Neural cell (in vitro differentiated cells): Measurements from ENCODE around the gene LRRIQ4. TPM values are rescaled to one million over a fixed set of nuclear protein-coding genes. Genes with fewer than 3 reads are reported as not detected.

Experiments used
- H2AFZ ChIP-seq: fragments of 200-600, 300-800 bp; sonication (generic), shearing (Covaris generic); 2 replicates; pipeline ENCODE4 v1.6.0; 2014; ENCODE audit warnings: low read depth, mild to moderate bottlenecking, antibody characterized with exemption, low read length, moderate library complexity
- H3F3A ChIP-seq: fragments of 200-600 bp; shearing (Covaris generic); 2 replicates; pipeline ENCODE4 v1.6.1; 2016; ENCODE audit warnings: mild to moderate bottlenecking, moderate library complexity, mixed read lengths, antibody characterized with exemption, low read length; ENCODE audit not compliant: insufficient read depth, poor library complexity, severe bottlenecking
- H3K27ac ChIP-seq: fragments of 200-600, 300-800 bp; sonication (generic), shearing (Covaris generic); 2 replicates; pipeline ENCODE4 v1.5.1; 2014; ENCODE audit warnings: mild to moderate bottlenecking, low read length, moderate library complexity
- H3K27me3 ChIP-seq: fragments of 300-800, 200-600 bp; sonication (generic), shearing (Covaris generic); 2 replicates; pipeline ENCODE4 v1.6.0; 2014; ENCODE audit warnings: mild to moderate bottlenecking, low read depth, low read length, moderate library complexity; ENCODE audit not compliant: insufficient read depth
- H3K36me3 ChIP-seq: fragments of 300-800, 200-600 bp; sonication (generic), shearing (Covaris generic); 2 replicates; pipeline ENCODE4 v1.5.1; 2014; ENCODE audit warnings: mild to moderate bottlenecking, antibody characterized with exemption, low read length, moderate library complexity; ENCODE audit not compliant: insufficient read depth
- H3K4me2 ChIP-seq: fragments of 300-800, 200-600 bp; sonication (generic), shearing (Covaris generic); 2 replicates; pipeline ENCODE4 v1.6.0; 2014; ENCODE audit warnings: mild to moderate bottlenecking, low read length
- H3K4me3 ChIP-seq: fragments of 300-800, 200-600 bp; sonication (generic), shearing (Covaris generic); 2 replicates; pipeline ENCODE4 v1.5.1; 2014; ENCODE audit warnings: mild to moderate bottlenecking, low read length, moderate library complexity
- H3K79me2 ChIP-seq: fragments of 200-600 bp; shearing (Covaris generic); replicated peaks from 2 replicates; pipeline ENCODE4 v1.6.0; 2014; ENCODE audit warnings: mild to moderate bottlenecking, low read length, moderate library complexity; ENCODE audit not compliant: insufficient read depth
- H3K9ac ChIP-seq: fragments of 300-800, 200-600 bp; sonication (generic), shearing (Covaris generic); 2 replicates; pipeline ENCODE4 v1.6.1; 2016; ENCODE audit warnings: mild to moderate bottlenecking, low read length, mixed read lengths
- H3K9me2 ChIP-seq: fragments of 200-600 bp; shearing (Covaris generic); 2 replicates; pipeline ENCODE4 v1.6.1; 2016; ENCODE audit warnings: mild to moderate bottlenecking, low read length, mixed read lengths; ENCODE audit not compliant: insufficient read depth
- H3K9me3 ChIP-seq: fragments of 200-600, 300-800 bp; sonication (generic), shearing (Covaris generic); 2 replicates; pipeline ENCODE4 v1.6.1; 2016; ENCODE audit warnings: mild to moderate bottlenecking, mixed run types, low read length, moderate library complexity, mixed read lengths
- H4K20me1 ChIP-seq: fragments of 200-600 bp; shearing (Covaris generic); 2 replicates; pipeline ENCODE4 v1.6.1; 2016; ENCODE audit warnings: mild to moderate bottlenecking, mixed run types; ENCODE audit not compliant: insufficient read depth
- CTCF ChIP-seq: fragments of 450-650 bp; IDR thresholded peaks from 2 replicates; pipeline ENCODE4 v1.5.1; 2014; ENCODE audit warnings: antibody characterized with exemption, mild to moderate bottlenecking, moderate library complexity; ENCODE audit not compliant: poor library complexity, severe bottlenecking
- EP300 ChIP-seq: fragments of 450-650 bp; conservative IDR thresholded peaks from 2 replicates; pipeline ENCODE4 v1.6.1; 2014; ENCODE audit warnings: antibody characterized with exemption, mild to moderate bottlenecking, moderate library complexity; ENCODE audit not compliant: poor library complexity, severe bottlenecking
- EZH2 ChIP-seq: fragments of 200-600, 300-800 bp; shearing (Covaris generic), sonication (generic); IDR thresholded peaks from 2 replicates; pipeline ENCODE4 v1.6.1; 2014; ENCODE audit warnings: antibody characterized with exemption, low read length, borderline replicate concordance, mild to moderate bottlenecking; ENCODE audit not compliant: insufficient read depth, poor library complexity, severe bottlenecking
- MXI1 ChIP-seq: fragments of 450-650 bp; conservative IDR thresholded peaks from 2 replicates; pipeline ENCODE4 v1.6.1; 2014; ENCODE audit warnings: antibody characterized with exemption, mild to moderate bottlenecking; ENCODE audit not compliant: poor library complexity, severe bottlenecking
- POLR2AphosphoS5 ChIP-seq: IDR thresholded peaks from 2 replicates; pipeline ENCODE4 v1.6.1; 2012
- RAD21 ChIP-seq: fragments of 450-650 bp; conservative IDR thresholded peaks from 2 replicates; pipeline ENCODE4 v1.6.1; 2014; ENCODE audit warnings: antibody characterized with exemption, mild to moderate bottlenecking, moderate library complexity
- REST ChIP-seq: IDR thresholded peaks from 2 replicates; pipeline ENCODE4 v1.6.1; 2012; ENCODE audit warnings: borderline replicate concordance
- SMC3 ChIP-seq: fragments of 450-650 bp; conservative IDR thresholded peaks from 2 replicates; pipeline ENCODE4 v1.6.1; 2014; ENCODE audit warnings: antibody characterized with exemption, mild to moderate bottlenecking, moderate library complexity; ENCODE audit not compliant: poor library complexity
- TAF1 ChIP-seq: IDR thresholded peaks from 2 replicates; pipeline ENCODE4 v1.6.1; 2012; ENCODE audit warnings: low read depth
- polyA plus RNA-seq: library from polyadenylated mRNA; depleted of rRNA; stranded (reverse); fragments of >200 nt; gene quantifications from 2 replicates; pipeline ENCODE4 v1.2.3, GENCODE V29; 2014

Gene LRRIQ4
- polyA plus RNA-seq, 1 donor from 2014 or later, result not detected

- Histone ChIP-seq H3K27me3 (no peaks in the 10 kb centered on the region), H3K9ac (no peak overlapping the region), H3K36me3 (no peaks in the 10 kb centered on the region), H3K9me3 (no peaks in the 10 kb centered on the region), H3K9me2 (no peaks in the 10 kb centered on the region), H3K79me2 (no peaks in the 10 kb centered on the region), H3F3A (no peaks in the 10 kb centered on the region), H3K4me2 (no peak overlapping the region), H3K4me3 (no peak overlapping the region), H2AFZ (no peak overlapping the region), H3K27ac (no peak overlapping the region), H4K20me1 (no peaks in the 10 kb centered on the region)
- TF ChIP-seq EZH2 (no peak), SMC3 (no peak), MXI1 (no peak), RAD21 (no peak), EP300 (no peak), CTCF (no peak), TAF1 (no peak), REST (no peak), POLR2AphosphoS5 (no peak)
These were observed 45.1 kb downstream of the LRRIQ4 start for GRCh38 chr3:169857811-169858210.

- Histone ChIP-seq H3K9me2 (no peaks in the 10 kb centered on the region), H3K4me3 (no peak overlapping the region), H3K27ac (no peak overlapping the region), H3K4me2 (no peak overlapping the region), H3K79me2 (no peaks in the 10 kb centered on the region), H3K27me3 (no peaks in the 10 kb centered on the region), H3F3A (no peaks in the 10 kb centered on the region), H4K20me1 (no peaks in the 10 kb centered on the region), H2AFZ (no peak overlapping the region), H3K36me3 (no peaks in the 10 kb centered on the region), H3K9ac (no peak overlapping the region), H3K9me3 (no peaks in the 10 kb centered on the region)
- TF ChIP-seq EP300 (no peak), RAD21 (no peak), SMC3 (no peak), REST (no peak), MXI1 (no peak), EZH2 (no peak), POLR2AphosphoS5 (no peak), TAF1 (no peak), CTCF (no peak)
These were observed 49.2 kb downstream of the LRRIQ4 start for GRCh38 chr3:169861871-169862270.
